Neural cell (in vitro differentiated cells): ENCODE data around the gene ERBB4.

Experiments
- CTCF ChIP-seq: fragments of 450-650 bp; IDR thresholded peaks from 2 replicates; pipeline ENCODE4 v1.5.1; 2014; ENCODE audit warnings: antibody characterized with exemption, mild to moderate bottlenecking, moderate library complexity; ENCODE audit not compliant: poor library complexity, severe bottlenecking
- EP300 ChIP-seq: fragments of 450-650 bp; conservative IDR thresholded peaks from 2 replicates; pipeline ENCODE4 v1.6.1; 2014; ENCODE audit warnings: antibody characterized with exemption, mild to moderate bottlenecking, moderate library complexity; ENCODE audit not compliant: poor library complexity, severe bottlenecking
- RAD21 ChIP-seq: fragments of 450-650 bp; conservative IDR thresholded peaks from 2 replicates; pipeline ENCODE4 v1.6.1; 2014; ENCODE audit warnings: antibody characterized with exemption, mild to moderate bottlenecking, moderate library complexity

- no peak for TF ChIP-seq CTCF
- TF ChIP-seq EP300 = no peak
- TF ChIP-seq RAD21 = no peak
Measured at GRCh38 chr2:211568439-211568838, 970.2 kb downstream of the ERBB4 start.
